Stomach smooth muscle (tissue), 2 donors: ENCODE measurements around the gene MATR3.

Source experiments
- H3K27ac ChIP-seq: one replicate; pipeline ENCODE4 v1.7.0; 2013; ENCODE audit warnings: mild to moderate bottlenecking, low read length, inconsistent platforms
- H3K27me3 ChIP-seq, 2 donors: one replicate each; pipeline ENCODE4 v1.7.0; 2013; ENCODE audit warnings: low read length in 2 of 2; ENCODE audit not compliant: insufficient read depth in 2 of 2, control insufficient read depth in 1 of 2
- H3K36me3 ChIP-seq, 2 donors: one replicate each; pipeline ENCODE4 v1.7.0; 2013; ENCODE audit warnings: low read length in 2 of 2; ENCODE audit not compliant: control insufficient read depth in 2 of 2, insufficient read depth in 2 of 2
- H3K4me1 ChIP-seq: one replicate; pipeline ENCODE4 v1.7.0; 2013; ENCODE audit warnings: low read length; ENCODE audit not compliant: control insufficient read depth, insufficient read depth
- H3K4me3 ChIP-seq, 2 donors: one replicate each; pipeline ENCODE4 v1.7.0; 2013; ENCODE audit warnings: low read length in 2 of 2
- H3K9ac ChIP-seq, 2 donors: one replicate each; pipeline ENCODE4 v1.7.0; 2013; ENCODE audit warnings: low read length in 2 of 2, mild to moderate bottlenecking in 1 of 2
- H3K9me3 ChIP-seq, 2 donors: one replicate each; pipeline ENCODE4 v1.7.0; 2013; ENCODE audit warnings: low read length in 2 of 2; ENCODE audit not compliant: control insufficient read depth in 2 of 2
- donor health status: healthy.
- donor health status: Pancreatic carcinoma.

Gene MATR3

DNA sequence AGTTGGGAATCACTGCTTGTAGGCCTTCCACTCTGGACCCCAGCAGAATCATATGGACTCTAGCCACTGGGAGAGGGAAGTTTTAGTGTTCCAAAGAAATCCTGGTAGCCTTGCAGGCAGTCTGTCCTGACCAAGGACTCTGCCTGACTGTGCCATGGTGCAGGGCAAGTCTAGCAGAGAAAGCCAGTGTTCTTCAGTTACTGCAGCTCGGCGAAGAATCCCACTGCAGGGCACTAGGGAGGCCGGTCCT, 20.3 kb upstream of the MATR3 start:
- H3K27me3 ChIP-seq, result no peaks in the 10 kb centered on the region
- H3K4me3 ChIP-seq, result peak overlapping the region; percentile 72 to 92
- peak overlapping the region; percentile 79 for H3K27ac ChIP-seq
- H3K36me3 ChIP-seq, result peaks cover 0 to under 1% of the 10 kb centered on the region in 2 donors
- H3K9me3 ChIP-seq, result no peaks in the 10 kb centered on the region
- H3K9ac ChIP-seq, result peak overlapping the region; percentile 73 to 87
- peaks cover 39% of the 10 kb centered on the region for H3K4me1 ChIP-seq

DNA sequence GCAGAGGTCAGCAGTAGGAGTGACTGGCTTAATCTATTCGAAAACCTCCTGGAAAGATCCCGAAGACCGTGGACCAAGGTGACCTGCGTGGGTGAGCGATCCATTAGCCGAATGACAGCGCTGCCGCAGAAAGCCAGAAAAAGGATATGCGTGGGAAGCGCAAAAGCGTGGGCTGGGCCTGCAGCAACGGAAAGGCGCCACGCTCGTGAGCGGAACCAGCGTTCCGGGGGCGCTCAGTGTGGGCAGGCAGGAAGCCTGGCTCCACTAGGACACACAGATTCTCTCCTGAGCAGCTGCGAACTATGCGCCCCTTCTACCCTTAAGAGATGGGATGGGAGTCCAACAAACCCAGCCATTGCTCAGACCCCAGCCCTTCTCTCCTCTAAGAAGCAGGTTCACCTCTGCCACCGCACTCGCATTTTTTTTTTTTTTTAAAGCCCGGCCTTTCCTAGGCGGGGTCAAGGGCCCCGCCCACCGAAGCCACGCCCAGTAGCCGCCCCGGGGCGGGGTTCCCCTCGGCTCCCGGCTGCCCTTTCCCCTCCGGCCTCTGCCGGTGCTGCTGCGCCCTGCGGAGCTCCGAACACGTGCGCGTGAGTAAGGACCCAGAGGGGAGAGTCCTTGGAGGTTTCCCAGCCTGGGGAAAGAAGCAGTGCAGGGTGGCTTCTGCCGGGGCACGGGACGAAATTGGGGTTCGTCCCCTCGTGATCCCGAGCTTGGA, 19.8 kb upstream of the MATR3 start:
- peaks cover 0 to 5% of the 10 kb centered on the region in 2 donors for H3K36me3 ChIP-seq
- peaks cover 35% of the 10 kb centered on the region for H3K4me1 ChIP-seq
- peak overlapping the region; percentile 79 to 87 for H3K9ac ChIP-seq

DNA sequence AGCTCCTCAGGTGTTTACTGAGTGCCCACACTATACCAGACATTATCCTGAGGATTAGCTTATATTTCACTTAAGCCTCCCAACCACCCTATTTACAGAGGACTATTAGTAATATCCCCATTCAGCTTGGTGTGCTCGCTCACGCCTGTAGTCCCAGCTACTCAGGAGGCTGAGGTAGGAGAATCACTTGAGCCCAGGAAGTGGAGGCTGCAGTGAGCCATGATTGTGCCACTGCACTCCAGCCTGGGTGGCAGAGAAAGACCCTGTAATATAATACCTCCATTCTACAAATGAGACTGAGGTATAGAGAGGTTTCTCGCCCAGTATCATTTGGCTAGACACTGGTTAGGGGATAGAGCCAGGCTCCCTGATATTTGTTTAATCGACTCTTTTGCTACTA, 18.0 kb upstream of the MATR3 start:
- peaks cover 0 to 9% of the 10 kb centered on the region in 2 donors for H3K36me3 ChIP-seq
- H3K9ac ChIP-seq, result no peak overlapping the region
- no peaks in the 10 kb centered on the region for H3K27me3 ChIP-seq
- H3K27ac ChIP-seq, result no peak overlapping the region
- H3K9me3 ChIP-seq, result no peaks in the 10 kb centered on the region
- H3K4me3 ChIP-seq, result no peak overlapping the region
- H3K4me1 ChIP-seq, result peaks cover 32% of the 10 kb centered on the region

More for the DNA sequence above, 19.8 kb upstream of the MATR3 start:
- H3K4me3 ChIP-seq, result peak overlapping the region; percentile 72 to 92
- peak overlapping the region; percentile 79 for H3K27ac ChIP-seq
- no peaks in the 10 kb centered on the region for H3K27me3 ChIP-seq
- no peaks in the 10 kb centered on the region for H3K9me3 ChIP-seq

DNA sequence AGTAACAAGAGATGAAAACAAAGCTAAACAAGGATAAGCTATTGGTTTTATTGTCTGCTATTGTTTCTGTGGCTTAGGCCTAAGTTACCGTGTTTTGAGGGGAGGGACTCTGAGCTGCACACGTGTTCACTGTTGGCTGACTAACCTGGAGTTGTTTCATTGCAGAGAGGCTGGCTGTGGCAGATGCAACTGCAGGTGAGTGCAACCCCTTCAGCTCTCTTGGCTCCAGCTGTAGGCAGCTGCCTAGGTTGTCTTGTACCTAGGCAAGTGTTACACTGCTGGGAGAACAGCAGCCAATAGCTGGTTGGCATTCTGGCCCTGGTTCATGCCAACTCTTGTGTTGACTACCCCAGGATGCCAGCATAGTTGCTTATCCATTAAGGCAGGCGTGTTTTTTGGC, 17.6 kb upstream of the MATR3 start:
- H3K9ac ChIP-seq, result no peak overlapping the region
- peaks cover 29% of the 10 kb centered on the region for H3K4me1 ChIP-seq
- H3K36me3 ChIP-seq, result peaks cover 0 to 10% of the 10 kb centered on the region in 2 donors
- no peaks in the 10 kb centered on the region for H3K27me3 ChIP-seq
- no peak overlapping the region for H3K4me3 ChIP-seq
- no peaks in the 10 kb centered on the region for H3K9me3 ChIP-seq
- H3K27ac ChIP-seq, result no peak overlapping the region

DNA sequence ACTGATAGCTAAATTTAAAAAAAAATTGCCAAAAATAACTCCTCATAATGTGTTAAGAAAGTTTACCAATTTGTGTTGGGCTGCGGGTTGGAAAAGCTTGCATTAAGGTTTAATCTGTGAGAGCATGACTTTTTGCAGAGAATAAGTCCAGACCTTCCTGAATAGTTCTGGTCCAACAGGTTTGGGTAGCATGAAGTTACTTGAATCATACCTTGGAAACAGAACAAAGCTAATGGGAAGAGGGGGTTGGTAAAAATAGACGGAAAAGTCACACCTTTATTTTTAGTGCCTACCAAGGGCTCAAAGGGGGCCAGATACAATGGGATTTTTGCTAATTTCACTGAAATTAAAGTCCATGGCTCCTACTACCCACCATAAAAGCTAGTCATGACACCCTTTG, 17.1 kb upstream of the MATR3 start:
- Histone ChIP-seq H3K27ac (no peak overlapping the region), H3K9ac (no peak overlapping the region), H3K36me3 (peaks cover 0 to 10% of the 10 kb centered on the region in 2 donors), H3K27me3 (no peaks in the 10 kb centered on the region), H3K9me3 (no peaks in the 10 kb centered on the region), H3K4me1 (peaks cover 26% of the 10 kb centered on the region), H3K4me3 (no peak overlapping the region)

DNA sequence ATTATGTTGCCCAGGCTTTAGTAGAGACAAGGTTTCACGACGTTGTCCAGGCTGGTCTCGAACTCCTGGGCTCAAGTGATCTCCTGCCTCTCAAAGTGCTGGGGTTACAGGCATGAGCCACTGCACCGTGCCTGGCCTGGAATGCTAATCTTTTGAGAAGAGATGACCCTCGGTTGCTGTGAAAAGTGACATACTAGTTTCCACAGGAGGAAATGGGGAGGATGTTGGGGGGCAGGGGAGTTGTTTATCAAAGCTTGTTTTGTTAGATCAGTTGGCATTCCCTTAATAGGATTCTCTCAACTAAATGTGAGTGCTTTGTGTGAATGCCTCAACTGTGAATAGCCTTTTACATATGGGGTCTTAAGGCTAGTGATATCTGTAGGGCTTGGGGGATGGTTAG, 16.4 kb upstream of the MATR3 start:
- Histone ChIP-seq H3K4me1 (peaks cover 24% of the 10 kb centered on the region), H3K27me3 (no peaks in the 10 kb centered on the region), H3K36me3 (peaks cover 0 to 10% of the 10 kb centered on the region in 2 donors), H3K9ac (no peak overlapping the region), H3K27ac (no peak overlapping the region), H3K4me3 (no peak overlapping the region), H3K9me3 (no peaks in the 10 kb centered on the region)

DNA sequence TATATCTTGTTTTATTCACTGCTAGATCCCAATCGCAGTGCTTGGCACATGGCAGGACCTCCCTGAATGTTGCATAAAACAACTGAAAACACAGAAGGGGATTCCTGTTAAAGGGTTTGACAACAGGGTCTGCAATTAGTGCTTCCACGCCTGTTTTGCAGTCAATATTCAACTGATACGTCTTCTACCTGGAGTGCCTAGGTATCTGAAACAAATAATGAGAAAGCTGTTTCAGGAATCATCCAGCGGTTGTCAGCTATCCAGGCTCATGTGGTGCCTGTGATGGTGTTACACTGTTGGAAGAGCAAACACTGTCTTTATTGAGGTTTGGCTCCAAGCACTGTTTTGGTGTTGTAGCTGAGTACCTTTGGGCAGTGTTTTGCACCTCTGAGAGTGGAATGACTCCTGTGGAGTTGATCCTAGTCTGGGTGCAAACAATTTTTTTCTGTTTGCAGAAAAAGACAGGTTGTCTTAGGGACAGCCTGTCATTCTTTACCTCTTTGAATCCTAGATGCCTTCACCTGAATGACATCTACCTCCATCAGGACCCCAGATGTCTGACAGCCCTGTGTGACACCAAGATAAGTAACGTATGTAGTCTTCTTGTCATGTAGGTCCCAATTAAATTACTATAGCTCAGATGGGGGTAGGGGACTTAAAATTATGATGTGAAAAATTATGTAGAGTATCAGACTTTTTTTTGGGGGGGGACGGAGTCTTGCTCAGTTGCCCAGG, 14.8 kb upstream of the MATR3 start:
- H3K4me1 ChIP-seq, result peaks cover 11% of the 10 kb centered on the region
- H3K36me3 ChIP-seq, result peaks cover 11 to 16% of the 10 kb centered on the region in 2 donors
- no peak overlapping the region for H3K4me3 ChIP-seq
- H3K9ac ChIP-seq, result no peak overlapping the region
- H3K9me3 ChIP-seq, result no peaks in the 10 kb centered on the region
- H3K27ac ChIP-seq, result no peak overlapping the region
- H3K27me3 ChIP-seq, result no peaks in the 10 kb centered on the region

DNA sequence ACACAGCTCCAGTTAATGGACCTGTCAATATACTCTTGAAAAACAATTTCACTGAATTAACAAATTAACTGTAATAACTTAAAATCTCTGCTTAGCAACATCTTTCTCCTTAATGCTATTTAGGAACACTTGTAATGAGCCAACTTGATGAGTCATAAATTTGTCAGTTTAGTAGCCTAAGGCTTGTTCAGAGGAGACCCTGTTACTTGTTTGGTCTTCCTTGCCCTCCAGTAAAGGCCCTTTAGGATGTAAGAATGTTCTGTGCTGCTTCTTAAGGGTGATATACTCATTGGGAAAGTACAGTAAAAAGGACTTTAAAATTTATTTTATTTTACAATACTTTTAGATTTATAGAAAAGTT, 11.4 kb upstream of the MATR3 start:
- no peak overlapping the region for H3K9ac ChIP-seq
- H3K4me1 ChIP-seq, result no peaks in the 10 kb centered on the region
- H3K27ac ChIP-seq, result no peak overlapping the region
- no peaks in the 10 kb centered on the region for H3K27me3 ChIP-seq
- H3K9me3 ChIP-seq, result no peaks in the 10 kb centered on the region
- H3K4me3 ChIP-seq, result no peak overlapping the region
- H3K36me3 ChIP-seq, result peaks cover 16 to 17% of the 10 kb centered on the region in 2 donors

DNA sequence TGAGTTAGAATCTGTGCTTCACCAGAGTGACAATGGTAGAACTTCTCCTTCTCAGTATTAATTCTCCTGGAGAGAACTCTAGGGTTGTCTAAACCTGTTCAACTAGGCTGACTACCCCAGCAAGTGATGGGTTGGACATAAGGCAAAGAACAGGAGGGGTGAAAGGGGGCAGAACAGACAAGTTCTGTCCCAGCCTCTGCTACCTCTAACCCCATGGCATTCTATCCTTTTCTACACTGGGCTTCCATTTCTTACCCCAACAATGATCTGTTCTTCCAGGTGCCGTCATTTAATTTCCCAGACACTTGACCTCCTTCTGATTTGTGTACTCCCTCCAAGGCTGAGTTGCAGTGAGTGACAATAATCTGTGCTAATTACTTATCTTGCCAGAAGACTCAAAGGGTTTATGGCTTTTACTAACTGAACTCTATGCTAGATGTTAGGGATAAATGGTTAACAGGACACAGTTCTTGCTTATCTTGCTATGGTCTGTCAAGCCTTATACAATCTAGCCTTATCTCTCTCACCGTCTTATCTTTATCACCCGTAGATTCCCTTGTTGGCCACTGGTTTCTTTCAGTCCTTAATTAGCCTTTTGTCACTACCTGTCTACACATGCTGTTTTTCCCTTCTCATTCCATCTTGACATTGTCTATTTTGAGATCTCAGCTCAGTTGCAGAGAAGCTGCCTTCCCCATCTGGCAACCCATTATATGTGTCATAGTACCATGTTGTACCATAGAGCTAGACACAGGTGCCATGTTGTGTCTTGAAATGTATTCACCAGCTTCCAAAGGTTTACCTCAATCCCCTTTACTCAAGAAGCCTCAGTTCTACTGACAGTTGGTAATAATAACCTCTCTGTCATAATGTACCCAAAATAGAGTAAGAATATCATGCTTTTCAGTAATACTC, 10.0 kb upstream of the MATR3 start:
- no peak overlapping the region for H3K27ac ChIP-seq
- H3K4me3 ChIP-seq, result no peak overlapping the region
- H3K9me3 ChIP-seq, result no peaks in the 10 kb centered on the region
- H3K27me3 ChIP-seq, result no peaks in the 10 kb centered on the region
- no peaks in the 10 kb centered on the region for H3K4me1 ChIP-seq
- no peak overlapping the region for H3K9ac ChIP-seq
- peaks cover 12 to 17% of the 10 kb centered on the region in 2 donors for H3K36me3 ChIP-seq

DNA sequence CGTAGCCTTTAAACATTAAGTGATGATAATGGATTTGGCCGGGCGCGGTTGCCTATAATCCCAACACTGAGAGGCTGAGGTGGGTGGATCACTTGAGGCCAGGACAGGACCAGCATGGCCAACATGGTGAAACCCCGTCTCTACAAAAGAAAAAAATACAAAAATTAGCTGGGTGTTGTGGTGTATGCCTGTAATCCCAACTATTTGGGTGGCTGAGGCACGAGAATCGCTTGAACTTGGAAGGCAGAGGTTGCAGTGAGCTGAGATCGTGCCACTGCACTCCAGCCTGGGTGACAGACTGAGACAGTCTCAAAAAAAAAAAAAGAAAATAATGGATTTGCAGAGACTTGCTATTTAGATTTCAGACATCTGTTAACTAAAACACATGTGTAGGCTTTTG, 9.2 kb upstream of the MATR3 start:
- no peaks in the 10 kb centered on the region for H3K4me1 ChIP-seq
- H3K9me3 ChIP-seq, result no peaks in the 10 kb centered on the region
- H3K4me3 ChIP-seq, result no peak overlapping the region
- H3K27me3 ChIP-seq, result no peaks in the 10 kb centered on the region
- H3K36me3 ChIP-seq, result peaks cover 8 to 17% of the 10 kb centered on the region in 2 donors
- H3K9ac ChIP-seq, result no peak overlapping the region
- no peak overlapping the region for H3K27ac ChIP-seq
